ENCODE data around the gene NFIC.

DNA sequence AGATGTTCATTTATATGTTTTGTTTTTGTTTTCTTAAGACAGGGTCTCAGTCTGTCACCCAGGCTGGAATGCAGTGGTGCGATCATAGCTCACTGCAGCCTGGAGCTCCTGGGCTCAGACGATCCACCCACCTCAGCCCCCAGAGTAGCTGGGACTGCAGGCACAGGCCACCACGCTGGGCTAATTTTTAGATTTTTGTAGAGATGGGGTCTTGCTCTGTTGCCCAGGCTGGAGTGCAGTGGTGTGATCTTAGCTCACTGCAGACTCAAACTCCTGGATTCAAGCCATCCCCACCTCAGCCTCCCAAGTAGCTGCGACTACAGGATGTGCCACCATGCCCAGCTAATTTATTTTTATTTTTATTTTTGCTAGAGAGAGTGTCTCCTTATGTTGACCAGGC lies 45.7 kb downstream of the NFIC start:
- TF ChIP-seq, protein P1, sequence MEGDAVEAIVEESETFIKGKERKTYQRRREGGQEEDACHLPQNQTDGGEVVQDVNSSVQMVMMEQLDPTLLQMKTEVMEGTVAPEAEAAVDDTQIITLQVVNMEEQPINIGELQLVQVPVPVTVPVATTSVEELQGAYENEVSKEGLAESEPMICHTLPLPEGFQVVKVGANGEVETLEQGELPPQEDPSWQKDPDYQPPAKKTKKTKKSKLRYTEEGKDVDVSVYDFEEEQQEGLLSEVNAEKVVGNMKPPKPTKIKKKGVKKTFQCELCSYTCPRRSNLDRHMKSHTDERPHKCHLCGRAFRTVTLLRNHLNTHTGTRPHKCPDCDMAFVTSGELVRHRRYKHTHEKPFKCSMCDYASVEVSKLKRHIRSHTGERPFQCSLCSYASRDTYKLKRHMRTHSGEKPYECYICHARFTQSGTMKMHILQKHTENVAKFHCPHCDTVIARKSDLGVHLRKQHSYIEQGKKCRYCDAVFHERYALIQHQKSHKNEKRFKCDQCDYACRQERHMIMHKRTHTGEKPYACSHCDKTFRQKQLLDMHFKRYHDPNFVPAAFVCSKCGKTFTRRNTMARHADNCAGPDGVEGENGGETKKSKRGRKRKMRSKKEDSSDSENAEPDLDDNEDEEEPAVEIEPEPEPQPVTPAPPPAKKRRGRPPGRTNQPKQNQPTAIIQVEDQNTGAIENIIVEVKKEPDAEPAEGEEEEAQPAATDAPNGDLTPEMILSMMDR (IDR thresholded peaks at IDR 0.05), result no peak
- TF ChIP-seq POLR2A (IDR thresholded peaks at IDR 0.05), result no peak
